ENCODE data around the gene PATZ1.

DNA sequence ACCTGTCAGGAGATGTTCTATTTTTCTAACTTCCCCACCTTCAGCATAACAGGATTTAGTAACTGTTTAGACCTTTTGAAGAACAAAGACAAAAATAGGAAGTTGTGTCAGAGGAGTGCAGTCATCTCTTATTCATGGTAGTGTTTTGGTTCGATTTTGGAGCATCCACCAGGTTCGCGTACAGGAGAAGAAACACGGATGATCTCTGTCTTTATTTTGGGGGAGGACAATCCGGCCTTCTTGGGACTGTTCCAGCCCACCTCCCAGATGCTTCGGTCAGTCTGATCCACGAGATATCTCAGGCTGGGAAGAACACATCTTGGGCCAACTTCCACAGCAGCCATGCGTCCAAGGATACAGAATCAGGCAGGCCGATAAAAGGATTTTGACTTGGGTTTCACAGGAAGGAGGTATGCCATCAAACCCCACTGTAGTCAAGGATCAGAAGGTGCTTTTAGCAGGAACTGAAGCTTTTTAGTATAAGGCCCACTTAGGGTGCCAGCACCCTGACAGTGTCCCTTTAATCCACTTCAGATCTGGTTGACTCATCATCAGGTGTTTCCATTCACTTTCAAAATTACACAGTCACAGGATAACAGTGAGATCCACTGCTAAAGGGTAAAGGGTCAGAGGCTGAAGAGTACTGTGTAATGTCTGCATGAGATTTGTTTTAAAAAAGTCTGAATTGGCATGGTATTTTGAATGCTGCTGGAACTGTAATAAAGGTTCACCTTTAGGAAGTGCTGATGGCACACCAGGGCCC lies 16.5 kb downstream of the PATZ1 start:
- TF ChIP-seq ELK1 (IDR thresholded peaks at IDR 0.05; ENCODE audit: borderline replicate concordance, low read depth, low read length) (no peak), USF2 (IDR thresholded peaks at IDR 0.05; ENCODE audit: low read depth, low read length) (no peak)
- TF ChIP-seq, protein P1, sequence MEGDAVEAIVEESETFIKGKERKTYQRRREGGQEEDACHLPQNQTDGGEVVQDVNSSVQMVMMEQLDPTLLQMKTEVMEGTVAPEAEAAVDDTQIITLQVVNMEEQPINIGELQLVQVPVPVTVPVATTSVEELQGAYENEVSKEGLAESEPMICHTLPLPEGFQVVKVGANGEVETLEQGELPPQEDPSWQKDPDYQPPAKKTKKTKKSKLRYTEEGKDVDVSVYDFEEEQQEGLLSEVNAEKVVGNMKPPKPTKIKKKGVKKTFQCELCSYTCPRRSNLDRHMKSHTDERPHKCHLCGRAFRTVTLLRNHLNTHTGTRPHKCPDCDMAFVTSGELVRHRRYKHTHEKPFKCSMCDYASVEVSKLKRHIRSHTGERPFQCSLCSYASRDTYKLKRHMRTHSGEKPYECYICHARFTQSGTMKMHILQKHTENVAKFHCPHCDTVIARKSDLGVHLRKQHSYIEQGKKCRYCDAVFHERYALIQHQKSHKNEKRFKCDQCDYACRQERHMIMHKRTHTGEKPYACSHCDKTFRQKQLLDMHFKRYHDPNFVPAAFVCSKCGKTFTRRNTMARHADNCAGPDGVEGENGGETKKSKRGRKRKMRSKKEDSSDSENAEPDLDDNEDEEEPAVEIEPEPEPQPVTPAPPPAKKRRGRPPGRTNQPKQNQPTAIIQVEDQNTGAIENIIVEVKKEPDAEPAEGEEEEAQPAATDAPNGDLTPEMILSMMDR (conservative IDR thresholded peaks at IDR 0.05; ENCODE audit: low read depth, low read length): no peak

All from IMR-90 (cell line).